CD8-positive, alpha-beta memory T cell (primary cell): ENCODE data around the gene PSKH1. TPM values are rescaled to one million over a fixed set of nuclear protein-coding genes. Genes with fewer than 3 reads are reported as not detected.

Experiments
- CTCF ChIA-PET: fragments of 350-600 bp; sonication (Branson Sonifier 250); formaldehyde crosslinking; loops from one replicate; lab custom pipeline; 2021; ENCODE audit warnings: antibody characterized with exemption; lab: Charles Lee
- POLR2A ChIA-PET: fragments of 350-600 bp; sonication (Branson Sonifier 250); formaldehyde crosslinking; loops from one replicate; lab custom pipeline; 2021; ENCODE audit warnings: antibody characterized with exemption; lab: Charles Lee
- DNase-seq, 5 donors: peaks; one replicate each; pipeline versions ENCODE4 v3.0.0 to v3.0.0-alpha.2; 2020 to 2022; ENCODE audit warnings: mixed read lengths in 1 of 5
- H3K27ac ChIP-seq: one replicate; pipeline ENCODE4 v1.7.0; 2013; ENCODE audit warnings: low read depth, mild to moderate bottlenecking, low read length, moderate library complexity
- H3K27me3 ChIP-seq: 2 replicates; pipeline ENCODE4 v1.7.0; 2013; ENCODE audit warnings: low read length, mild to moderate bottlenecking; ENCODE audit not compliant: insufficient read depth, poor library complexity, severe bottlenecking
- H3K36me3 ChIP-seq: 2 replicates; pipeline ENCODE4 v1.7.0; 2013; ENCODE audit warnings: mild to moderate bottlenecking, low read length, moderate library complexity; ENCODE audit not compliant: insufficient read depth
- H3K4me1 ChIP-seq: 2 replicates; pipeline ENCODE4 v1.7.0; 2013; ENCODE audit warnings: mild to moderate bottlenecking, low read length, moderate library complexity; ENCODE audit not compliant: insufficient read depth
- H3K4me3 ChIP-seq: 2 replicates; pipeline ENCODE4 v1.7.0; 2013; ENCODE audit warnings: mild to moderate bottlenecking, low read length
- H3K9me3 ChIP-seq: 2 replicates; pipeline ENCODE4 v1.7.0; 2013; ENCODE audit warnings: mild to moderate bottlenecking, low read length
- H3K27ac Mint-ChIP-seq, 8 donors: one replicate each; pipeline ENCODE4 v1.8.0; 2020 to 2021; ENCODE audit warnings: mixed read lengths in 8 of 8, mild to moderate bottlenecking in 6 of 8, inconsistent platforms in 3 of 8, moderate library complexity in 3 of 8
- H3K27me3 Mint-ChIP-seq, 2 donors: one replicate each; pipeline ENCODE4 v1.8.0; 2020 to 2021; ENCODE audit warnings: mixed read lengths in 2 of 2, mild to moderate bottlenecking in 1 of 2, moderate library complexity in 1 of 2
- H3K36me3 Mint-ChIP-seq, 3 donors: one replicate each; pipeline ENCODE4 v1.8.0; 2020 to 2021; ENCODE audit warnings: mixed read lengths in 3 of 3, inconsistent platforms in 1 of 3, mild to moderate bottlenecking in 1 of 3
- H3K4me1 Mint-ChIP-seq, 3 donors: one replicate each; pipeline ENCODE4 v1.8.0; 2020 to 2021; ENCODE audit warnings: mixed read lengths in 3 of 3, inconsistent platforms in 1 of 3, mild to moderate bottlenecking in 1 of 3
- H3K4me3 Mint-ChIP-seq, 7 donors: one replicate each; pipeline ENCODE4 v1.8.0; 2020 to 2021; ENCODE audit warnings: mixed read lengths in 7 of 7, mild to moderate bottlenecking in 6 of 7, moderate library complexity in 4 of 7, inconsistent platforms in 2 of 7
- H3K9me3 Mint-ChIP-seq, 5 donors: one replicate each; pipeline ENCODE4 v1.8.0; 2020 to 2022; ENCODE audit warnings: mixed read lengths in 5 of 5, mild to moderate bottlenecking in 3 of 5, moderate library complexity in 2 of 5, inconsistent platforms in 1 of 5
- polyA plus RNA-seq: library from polyadenylated mRNA; unstranded; fragments of 300-500 nt; fragmentation: Illumina TruSeq; gene quantifications from one replicate; pipeline ENCODE4 v1.2.3, GENCODE V29; 2021
- total RNA-seq, 2 experiments: library from RNA; stranded (reverse); gene quantifications; one replicate each; pipeline ENCODE4 v1.2.3, GENCODE V29; 2021

PSKH1 gene
- total and polyA plus RNA-seq, 3 experiments from 2014 or later: 13.6 to 27.0 (median 14.5) TPM

- no peaks in the 10 kb centered on the region for H3K27me3 Mint-ChIP-seq
- H3K27ac Mint-ChIP-seq: peak overlapping the region in 1 of 8 donors; percentile 68
- Histone ChIP-seq H3K27me3 (no peaks in the 10 kb centered on the region), H3K36me3 (peaks cover 13% of the 10 kb centered on the region), H3K4me3 (no peak overlapping the region), H3K27ac (no peak overlapping the region), H3K9me3 (no peaks in the 10 kb centered on the region), H3K4me1 (no peaks in the 10 kb centered on the region)
- H3K36me3 Mint-ChIP-seq: peaks cover 0 to 62% (median 0%) of the 10 kb centered on the region in 3 donors
- no peaks in the 10 kb centered on the region for H3K9me3 Mint-ChIP-seq
- ChIA-PET CTCF (interaction anchor here (1.3 to 3.3 kb wide), 3 partner anchors 14 to 406 kb away, joined by 3 to 21 read pairs (median 16); partner anchors contain the start of gene LCAT), POLR2A (no interaction called here)
- no peak overlapping the region for H3K4me3 Mint-ChIP-seq
- H3K4me1 Mint-ChIP-seq: peaks cover 0 to 17% (median 2%) of the 10 kb centered on the region in 3 donors
- no peak for DNase-seq
Measured at GRCh38 chr16:67927131-67927941, 34.3 kb downstream of the PSKH1 start.

DNA sequence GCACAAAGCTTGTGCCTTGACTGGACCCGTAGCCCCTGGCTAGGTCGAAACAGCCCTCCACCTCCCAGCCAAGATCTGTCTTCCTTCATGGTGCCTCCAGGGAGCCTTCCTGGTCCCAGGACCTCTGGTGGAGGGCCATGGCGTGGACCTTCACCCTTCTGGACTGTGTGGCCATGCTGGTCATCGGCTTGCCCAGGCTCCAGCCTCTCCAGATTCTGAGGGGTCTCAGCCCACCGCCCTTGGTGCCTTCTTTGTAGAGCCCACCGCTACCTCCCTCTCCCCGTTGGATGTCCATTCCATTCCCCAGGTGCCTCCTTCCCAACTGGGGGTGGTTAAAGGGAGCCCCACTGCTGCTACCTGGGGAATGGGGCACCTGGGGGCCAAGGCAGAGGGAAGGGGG is 35.1 kb downstream of the PSKH1 start:
- CTCF ChIA-PET: interaction anchor here (1.2 to 3.3 kb wide), 7 partner anchors 13 to 407 kb away, joined by 3 to 21 read pairs (median 13); partner anchors contain the start of genes LCAT and NRN1L
- H3K27ac ChIP-seq: no peak overlapping the region
- Mint-ChIP-seq H3K4me1 (peaks cover 0 to 19% (median 2%) of the 10 kb centered on the region in 3 donors), H3K27ac (peak overlapping the region in 4 of 8 donors; percentile 51 to 79 (median 66)), H3K27me3 (no peaks in the 10 kb centered on the region), H3K4me3 (no peak overlapping the region), H3K36me3 (peaks cover 0 to 59% (median 1%) of the 10 kb centered on the region in 3 donors), H3K9me3 (no peaks in the 10 kb centered on the region)
- no peak overlapping the region for H3K4me3 ChIP-seq
- POLR2A ChIA-PET: no interaction called here
- H3K36me3 ChIP-seq: peaks cover 13% of the 10 kb centered on the region
- H3K4me1 ChIP-seq: no peaks in the 10 kb centered on the region
- H3K27me3 ChIP-seq: no peaks in the 10 kb centered on the region
- no peak for DNase-seq
- H3K9me3 ChIP-seq: no peaks in the 10 kb centered on the region

- peak; percentile 59 to 81 (median 60) for DNase-seq
- no peaks in the 10 kb centered on the region for H3K9me3 ChIP-seq
- H3K4me1 ChIP-seq: no peaks in the 10 kb centered on the region
- ChIA-PET CTCF (interaction anchor here (1.0 to 3.3 kb wide), 8 partner anchors 9 to 408 kb away, joined by 3 to 21 read pairs (median 10); partner anchors contain the start of genes LCAT and NRN1L), POLR2A (no interaction called here)
- H3K9me3 Mint-ChIP-seq: no peaks in the 10 kb centered on the region
- no peak overlapping the region for H3K4me3 Mint-ChIP-seq
- no peak overlapping the region for H3K27ac ChIP-seq
- peaks cover 0 to 59% (median 1%) of the 10 kb centered on the region in 3 donors for H3K36me3 Mint-ChIP-seq
- H3K36me3 ChIP-seq: peaks cover 16% of the 10 kb centered on the region
- peak overlapping the region in 4 of 8 donors; percentile 7 to 79 (median 62) for H3K27ac Mint-ChIP-seq
- H3K27me3 Mint-ChIP-seq: no peaks in the 10 kb centered on the region
- no peak overlapping the region for H3K4me3 ChIP-seq
- H3K4me1 Mint-ChIP-seq: peaks cover 0 to 21% (median 4%) of the 10 kb centered on the region in 3 donors
- H3K27me3 ChIP-seq: no peaks in the 10 kb centered on the region
Measured at GRCh38 chr16:67928561-67929364, 35.7 kb downstream of the PSKH1 start.

DNA sequence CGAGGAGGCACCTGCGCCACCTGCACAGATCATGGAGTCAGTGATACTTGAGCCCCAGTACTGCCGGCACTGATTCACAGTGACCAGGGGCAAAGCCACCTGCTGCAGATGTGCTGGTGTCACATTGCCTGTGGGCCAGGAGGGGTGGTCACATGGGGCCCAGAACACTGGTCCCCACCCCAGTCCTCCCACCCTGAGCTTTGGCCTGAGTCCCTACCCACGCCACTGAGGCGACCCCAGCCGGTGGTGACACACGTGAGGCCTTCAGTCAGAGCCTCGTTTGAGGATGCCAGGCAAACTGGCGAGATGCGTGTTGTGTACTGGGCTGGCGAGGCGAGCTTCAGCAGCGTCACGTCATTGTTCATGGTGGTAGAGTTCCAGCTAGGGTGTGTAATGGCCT is 37.1 kb downstream of the PSKH1 start:
- H3K27ac Mint-ChIP-seq: peak overlapping the region in 1 of 8 donors; percentile 60
- DNase-seq: no peak
- peaks cover 0 to 68% (median 2%) of the 10 kb centered on the region in 3 donors for H3K36me3 Mint-ChIP-seq
- H3K27ac ChIP-seq: no peak overlapping the region
- H3K4me3 Mint-ChIP-seq: no peak overlapping the region
- H3K4me3 ChIP-seq: no peak overlapping the region
- ChIA-PET CTCF (interaction anchor here (2.0 to 3.3 kb wide), 6 partner anchors 11 to 409 kb away, joined by 13 to 21 read pairs (median 16); partner anchors contain the start of genes LCAT and NRN1L), POLR2A (no interaction called here)
- H3K27me3 Mint-ChIP-seq: no peaks in the 10 kb centered on the region
- peaks cover 30% of the 10 kb centered on the region for H3K36me3 ChIP-seq
- no peaks in the 10 kb centered on the region for H3K9me3 ChIP-seq
- peaks cover 12 to 35% (median 12%) of the 10 kb centered on the region in 3 donors for H3K4me1 Mint-ChIP-seq
- H3K9me3 Mint-ChIP-seq: no peaks in the 10 kb centered on the region
- no peaks in the 10 kb centered on the region for H3K27me3 ChIP-seq
- H3K4me1 ChIP-seq: peaks cover 13% of the 10 kb centered on the region

DNA sequence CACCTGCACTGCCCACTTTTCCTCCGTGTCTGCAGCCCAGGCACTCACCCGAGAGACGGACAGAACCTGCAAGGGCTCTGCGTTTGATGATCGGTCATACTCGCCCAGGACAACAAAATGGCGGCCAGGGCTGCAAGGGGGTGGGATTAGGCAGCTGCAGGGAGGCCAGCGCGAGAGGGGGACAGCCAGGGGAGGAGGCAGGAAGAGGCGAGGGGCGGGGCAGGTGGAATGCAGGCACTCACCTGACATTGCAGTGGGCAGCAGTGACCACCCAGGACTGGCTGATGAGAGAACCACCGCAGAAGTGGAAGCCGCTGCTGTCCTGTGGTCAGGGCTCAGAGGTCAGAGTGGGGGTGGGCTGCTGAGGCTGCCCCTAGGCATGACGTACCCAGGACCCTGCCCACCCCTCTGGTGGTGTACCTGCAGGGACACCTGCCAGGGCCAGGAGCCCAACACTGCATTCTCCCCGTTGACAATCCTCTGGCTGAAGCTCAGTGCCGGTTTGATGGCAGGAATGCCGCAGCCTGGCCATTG is 37.7 kb downstream of the PSKH1 start:
- H3K4me1 Mint-ChIP-seq: peaks cover 16 to 40% (median 17%) of the 10 kb centered on the region in 3 donors
- no peak overlapping the region for H3K4me3 Mint-ChIP-seq
- CTCF ChIA-PET: interaction anchor here (2.9 to 3.3 kb wide), 2 partner anchors 48 to 114 kb away, joined by 13 to 17 read pairs; no protein-coding TSS in a partner anchor
- H3K4me3 ChIP-seq: no peak overlapping the region
- peak overlapping the region in 1 of 8 donors; percentile 19 for H3K27ac Mint-ChIP-seq
- POLR2A ChIA-PET: no interaction called here
- H3K27me3 ChIP-seq: no peaks in the 10 kb centered on the region
- H3K9me3 ChIP-seq: no peaks in the 10 kb centered on the region
- no peak for DNase-seq
- H3K36me3 Mint-ChIP-seq: peaks cover 0 to 73% (median 4%) of the 10 kb centered on the region in 3 donors
- H3K4me1 ChIP-seq: peaks cover 16% of the 10 kb centered on the region
- H3K27ac ChIP-seq: no peak overlapping the region
- H3K36me3 ChIP-seq: peaks cover 32% of the 10 kb centered on the region
- peaks cover 0 to 1% of the 10 kb centered on the region in 2 donors for H3K27me3 Mint-ChIP-seq
- no peaks in the 10 kb centered on the region for H3K9me3 Mint-ChIP-seq

DNA sequence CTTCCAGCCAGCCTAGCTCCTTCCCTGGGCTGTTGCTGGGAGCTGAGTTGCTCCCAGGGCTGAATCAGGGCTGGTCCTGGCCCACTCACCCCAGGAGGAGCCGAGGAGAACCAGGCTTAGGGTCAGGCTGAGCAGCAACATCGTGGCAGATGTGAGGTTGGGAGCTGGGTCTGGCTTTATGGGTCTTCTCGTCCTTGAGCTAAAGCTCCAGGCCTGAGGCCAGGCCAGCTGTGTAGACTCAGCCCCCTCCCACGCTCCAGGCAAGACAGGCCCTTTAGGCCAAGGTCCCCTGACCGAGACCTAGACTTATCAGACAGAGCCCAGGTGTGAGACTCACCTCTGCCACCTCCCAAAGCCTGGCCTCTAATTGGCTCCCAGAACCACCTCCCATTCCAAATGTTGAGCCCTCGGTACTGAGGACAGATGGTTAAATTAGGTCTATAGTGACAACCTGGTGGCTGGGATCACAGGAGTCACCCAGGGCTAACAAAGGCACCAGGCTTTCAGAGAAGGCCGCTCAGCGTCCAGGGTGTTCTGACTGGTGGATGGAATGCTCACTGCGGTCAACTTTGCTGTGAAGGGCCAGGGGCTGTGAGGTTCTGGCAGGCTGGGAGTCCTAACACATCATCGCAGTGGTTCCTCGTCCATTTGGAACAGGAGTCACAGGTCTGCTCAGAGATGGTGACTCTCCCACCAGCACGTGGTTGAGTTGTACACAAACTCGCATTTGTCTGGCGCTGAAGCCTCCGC is 38.8 kb downstream of the PSKH1 start, which contains the start of gene CTRL:
Gene CTRL, minus strand, starts transcription at position 151 of the 750 bp plus-strand sequence. Its CDS starts 10 bp downstream, at position 141.
- ChIA-PET POLR2A (no interaction called here), CTCF (interaction anchor here (1.0 to 3.3 kb wide), 4 partner anchors 10 to 411 kb away, joined by 3 to 17 read pairs (median 8); no protein-coding TSS in a partner anchor)
- Mint-ChIP-seq H3K27me3 (peaks cover 0 to 2% of the 10 kb centered on the region in 2 donors), H3K9me3 (no peaks in the 10 kb centered on the region), H3K4me1 (peaks cover 18 to 40% (median 21%) of the 10 kb centered on the region in 3 donors), H3K36me3 (peaks cover 0 to 78% (median 4%) of the 10 kb centered on the region in 3 donors), H3K4me3 (no peak within 1 kb of the TSS), H3K27ac (peak within 1 kb of the TSS in 5 of 8 donors; percentile 3 to 80 (median 43))
- H3K27me3 ChIP-seq: no peaks in the 10 kb centered on the region
- H3K4me3 ChIP-seq: no peak within 1 kb of the TSS
- H3K27ac ChIP-seq: no peak within 1 kb of the TSS
- no peak for DNase-seq
- H3K4me1 ChIP-seq: peaks cover 18% of the 10 kb centered on the region
- no peaks in the 10 kb centered on the region for H3K9me3 ChIP-seq
- H3K36me3 ChIP-seq: peaks cover 32% of the 10 kb centered on the region

DNA sequence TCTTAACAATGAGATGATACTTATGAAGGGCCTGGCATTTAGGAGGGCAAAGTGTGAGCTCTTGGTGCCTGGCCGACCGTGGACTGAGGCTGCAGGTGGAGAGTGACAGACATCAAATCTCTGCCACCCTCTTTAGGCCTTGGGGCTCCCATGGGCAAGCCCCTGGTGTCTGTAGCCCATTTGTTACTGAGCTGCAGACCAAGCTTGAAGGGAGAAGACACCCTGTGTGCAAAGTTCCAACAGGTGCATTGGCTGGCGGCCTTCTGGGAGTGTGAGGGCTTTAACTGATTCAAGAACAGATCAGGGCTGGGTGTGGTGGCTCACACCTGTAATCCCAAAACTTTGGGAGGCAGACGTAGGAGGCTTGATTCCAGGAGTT is 39.4 kb downstream of the PSKH1 start:
- peak overlapping the region in 2 of 8 donors; percentile 60 to 80 for H3K27ac Mint-ChIP-seq
- Histone ChIP-seq H3K36me3 (peaks cover 32% of the 10 kb centered on the region), H3K27me3 (no peaks in the 10 kb centered on the region), H3K9me3 (no peaks in the 10 kb centered on the region), H3K4me1 (peaks cover 23% of the 10 kb centered on the region), H3K27ac (no peak overlapping the region), H3K4me3 (no peak overlapping the region)
- peaks cover 0 to 75% (median 4%) of the 10 kb centered on the region in 3 donors for H3K36me3 Mint-ChIP-seq
- no peak overlapping the region for H3K4me3 Mint-ChIP-seq
- H3K9me3 Mint-ChIP-seq: no peaks in the 10 kb centered on the region
- CTCF ChIA-PET: interaction anchor here (1.0 to 3.3 kb wide), 4 partner anchors 10 to 412 kb away, joined by 3 to 17 read pairs (median 8); no protein-coding TSS in a partner anchor
- DNase-seq: no peak
- H3K4me1 Mint-ChIP-seq: peaks cover 24 to 46% (median 27%) of the 10 kb centered on the region in 3 donors
- POLR2A ChIA-PET: no interaction called here
- H3K27me3 Mint-ChIP-seq: peaks cover 0 to 3% of the 10 kb centered on the region in 2 donors
